ENCODE data around the gene SPP2. TPM values are rescaled to one million over a fixed set of nuclear protein-coding genes. Genes with fewer than 3 reads are reported as not detected.

Gene SPP2
- total and polyA plus RNA-seq, 9 donors = 0.34 TPM; not detected in 8

DNA sequence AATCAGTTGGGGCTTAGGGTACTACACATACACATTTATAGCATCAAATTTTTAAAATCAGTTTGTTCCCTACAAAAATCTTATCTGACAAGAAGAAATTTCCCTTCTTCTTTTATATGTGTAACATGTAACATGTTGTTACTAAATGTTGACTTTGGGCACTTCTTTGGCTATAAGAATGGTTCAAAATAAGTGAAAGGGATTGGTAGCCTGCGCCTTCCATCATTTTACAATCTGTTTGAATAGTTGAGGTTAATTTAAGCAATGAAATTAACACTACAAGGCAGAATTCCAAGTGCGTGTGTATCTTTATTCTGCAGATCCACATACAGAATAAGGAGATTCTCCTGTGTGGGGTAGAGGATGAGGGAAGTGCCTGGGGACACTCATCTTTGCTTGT is 30.2 kb upstream of the SPP2 start:
- intact Hi-C loops (cut with DNase I) = no loop called here
- Histone ChIP-seq H3K4me3 (no peak overlapping the region), H3K4me1 (ENCODE audit: insufficient read depth) (no peaks in the 10 kb centered on the region), H3K36me3 (no peaks in the 10 kb centered on the region), H3K27me3 (no peaks in the 10 kb centered on the region), H3K9me3 (peaks cover 0 to 3% of the 10 kb centered on the region in 2 donors), H3K27ac (no peak overlapping the region)
- no peak for DNase-seq
- WGBS, 3 donors = 82 to 91% (median 88%) methylated on average over 2 of the region's 2 CpGs
- TF ChIP-seq POLR2A (IDR thresholded peaks at IDR 0.05) (no peak), EP300 (IDR thresholded peaks at IDR 0.05) (no peak)
- TF ChIP-seq, protein P1, sequence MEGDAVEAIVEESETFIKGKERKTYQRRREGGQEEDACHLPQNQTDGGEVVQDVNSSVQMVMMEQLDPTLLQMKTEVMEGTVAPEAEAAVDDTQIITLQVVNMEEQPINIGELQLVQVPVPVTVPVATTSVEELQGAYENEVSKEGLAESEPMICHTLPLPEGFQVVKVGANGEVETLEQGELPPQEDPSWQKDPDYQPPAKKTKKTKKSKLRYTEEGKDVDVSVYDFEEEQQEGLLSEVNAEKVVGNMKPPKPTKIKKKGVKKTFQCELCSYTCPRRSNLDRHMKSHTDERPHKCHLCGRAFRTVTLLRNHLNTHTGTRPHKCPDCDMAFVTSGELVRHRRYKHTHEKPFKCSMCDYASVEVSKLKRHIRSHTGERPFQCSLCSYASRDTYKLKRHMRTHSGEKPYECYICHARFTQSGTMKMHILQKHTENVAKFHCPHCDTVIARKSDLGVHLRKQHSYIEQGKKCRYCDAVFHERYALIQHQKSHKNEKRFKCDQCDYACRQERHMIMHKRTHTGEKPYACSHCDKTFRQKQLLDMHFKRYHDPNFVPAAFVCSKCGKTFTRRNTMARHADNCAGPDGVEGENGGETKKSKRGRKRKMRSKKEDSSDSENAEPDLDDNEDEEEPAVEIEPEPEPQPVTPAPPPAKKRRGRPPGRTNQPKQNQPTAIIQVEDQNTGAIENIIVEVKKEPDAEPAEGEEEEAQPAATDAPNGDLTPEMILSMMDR (IDR thresholded peaks at IDR 0.05) = no peak

DNA sequence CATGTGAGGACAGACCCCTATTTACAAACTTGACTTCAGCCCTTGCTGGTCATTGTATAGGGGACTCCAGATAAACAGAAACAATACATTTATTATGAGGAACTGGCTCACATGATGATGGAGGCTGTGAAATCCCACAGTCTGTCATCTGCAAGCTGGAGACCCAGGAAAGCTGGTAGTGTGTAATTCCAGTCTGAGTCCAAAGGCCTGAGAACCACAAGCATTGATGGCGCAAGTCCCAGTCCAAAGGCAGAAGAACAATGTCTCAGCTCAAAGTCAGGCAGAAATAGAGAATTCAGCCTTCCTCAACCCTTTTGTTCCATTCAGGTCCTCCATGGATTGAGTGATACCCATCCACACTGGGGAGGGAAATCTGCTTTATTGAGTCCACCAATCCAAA is 28.1 kb upstream of the SPP2 start:
- no peaks in the 10 kb centered on the region for H3K4me1 ChIP-seq (ENCODE audit: insufficient read depth)
- WGBS, 3 donors = 93 to 100% (median 95%) methylated on average over 1 of the region's 1 CpG
- H3K9me3 ChIP-seq = peaks cover 0 to 3% of the 10 kb centered on the region in 2 donors
- no peak overlapping the region for H3K27ac ChIP-seq
- DNase-seq = no peak
- TF ChIP-seq, protein P1 (IDR thresholded peaks at IDR 0.05) = no peak
- TF ChIP-seq EP300 (IDR thresholded peaks at IDR 0.05) (no peak), POLR2A (IDR thresholded peaks at IDR 0.05) (no peak)
- no peaks in the 10 kb centered on the region for H3K36me3 ChIP-seq
- no peaks in the 10 kb centered on the region for H3K27me3 ChIP-seq
- no peak overlapping the region for H3K4me3 ChIP-seq
- intact Hi-C loops (cut with DNase I) = no loop called here

DNA sequence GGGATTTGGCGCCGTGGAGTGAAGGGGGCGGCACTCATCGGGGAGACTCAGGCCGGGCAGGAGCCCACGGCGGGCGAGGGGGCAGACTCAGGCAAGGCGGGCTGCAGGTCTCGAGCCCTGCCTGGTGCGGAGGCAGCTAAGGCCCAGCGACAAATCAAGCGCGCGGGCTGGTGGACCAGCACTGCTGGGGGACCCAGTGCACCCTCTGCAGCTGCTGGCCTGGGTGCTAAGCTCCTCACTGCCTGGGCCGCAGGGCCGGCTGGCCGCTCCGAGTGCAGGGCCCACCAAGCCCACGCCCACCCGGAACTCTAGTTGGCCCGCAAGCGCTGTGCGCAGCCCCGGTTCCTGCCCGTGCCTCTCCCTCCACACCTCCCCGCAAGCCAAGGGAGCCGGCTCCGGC is 26.2 kb upstream of the SPP2 start:
- no peak for DNase-seq
- H3K4me1 ChIP-seq (ENCODE audit: insufficient read depth) = no peaks in the 10 kb centered on the region
- H3K36me3 ChIP-seq = no peaks in the 10 kb centered on the region
- H3K4me3 ChIP-seq = no peak overlapping the region
- TF ChIP-seq POLR2A (IDR thresholded peaks at IDR 0.05) (no peak), EP300 (IDR thresholded peaks at IDR 0.05) (no peak)
- TF ChIP-seq, protein P1 (IDR thresholded peaks at IDR 0.05) = no peak
- H3K9me3 ChIP-seq = peaks cover 0 to 3% of the 10 kb centered on the region in 2 donors
- intact Hi-C loops (cut with DNase I) = no loop called here
- H3K27me3 ChIP-seq = no peaks in the 10 kb centered on the region
- 91 to 98% (median 97%) methylated on average over 19 to 29 of the region's 29 CpGs for WGBS, 3 donors
- no peak overlapping the region for H3K27ac ChIP-seq

DNA sequence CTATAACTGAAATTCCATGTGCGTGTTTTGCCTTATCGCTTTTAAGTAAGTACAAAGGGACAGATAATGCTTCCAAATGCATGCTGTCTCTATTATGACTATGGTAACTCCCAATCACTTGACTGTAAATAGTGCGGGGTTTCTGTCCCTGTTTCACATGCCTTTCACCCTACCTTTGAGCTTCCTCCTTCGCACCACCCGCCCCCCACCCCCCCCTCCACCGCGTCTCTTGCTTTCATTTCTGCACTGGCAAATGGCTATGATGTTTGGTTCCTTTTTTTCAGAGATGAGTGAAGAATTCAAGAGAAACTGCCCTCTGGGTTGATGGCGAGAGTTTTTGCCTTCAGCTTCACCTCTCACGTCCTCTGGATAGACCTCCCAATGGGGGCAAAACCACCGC is 25.0 kb upstream of the SPP2 start:
- no peaks in the 10 kb centered on the region for H3K4me1 ChIP-seq (ENCODE audit: insufficient read depth)
- no peaks in the 10 kb centered on the region for H3K36me3 ChIP-seq
- no peak overlapping the region for H3K4me3 ChIP-seq
- H3K27me3 ChIP-seq = no peaks in the 10 kb centered on the region
- TF ChIP-seq, protein P1 (IDR thresholded peaks at IDR 0.05) = no peak
- TF ChIP-seq EP300 (IDR thresholded peaks at IDR 0.05) (no peak), POLR2A (IDR thresholded peaks at IDR 0.05) (no peak)
- whole genome bisulfite sequencing, 3 donors = 6 to 21% (median 10%) methylated on average over 10 of the region's 10 CpGs
- intact Hi-C loops (cut with DNase I) = no loop called here
- DNase-seq = no peak
- H3K27ac ChIP-seq = no peak overlapping the region
- peaks cover 0 to 3% of the 10 kb centered on the region in 2 donors for H3K9me3 ChIP-seq
